ENCODE data around the gene FAM120A. TPM values are rescaled to one million over a fixed set of nuclear protein-coding genes. Genes with fewer than 3 reads are reported as not detected.

Gene FAM120A
- total RNA-seq, 1 experiment from 2014 or later: 99.0 TPM

GRCh38 chr9:93552923-93553322 is 101.4 kb downstream of the FAM120A start:
- DNase-seq (ENCODE audit: low read depth): no peak

DNA sequence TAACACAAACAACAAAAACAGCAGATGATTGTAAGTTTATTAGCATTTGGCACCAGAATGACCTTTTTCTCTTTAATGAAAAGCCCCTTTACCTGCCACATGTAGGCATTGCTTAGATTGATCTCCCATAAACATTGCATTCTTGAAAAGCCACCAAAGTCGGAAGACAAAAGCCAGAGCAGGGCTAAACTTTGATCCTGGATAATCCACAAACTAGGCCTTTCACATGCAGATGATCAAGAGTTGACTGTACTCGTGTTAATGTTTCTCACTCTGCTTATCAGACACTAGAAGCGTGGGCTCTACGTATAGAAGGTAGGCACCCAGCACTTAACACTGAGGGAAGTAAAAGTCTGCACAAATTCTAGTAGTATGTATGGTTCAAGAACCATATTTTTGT is 103.9 kb downstream of the FAM120A start:
- no peak for DNase-seq (ENCODE audit: low read depth)

DNA sequence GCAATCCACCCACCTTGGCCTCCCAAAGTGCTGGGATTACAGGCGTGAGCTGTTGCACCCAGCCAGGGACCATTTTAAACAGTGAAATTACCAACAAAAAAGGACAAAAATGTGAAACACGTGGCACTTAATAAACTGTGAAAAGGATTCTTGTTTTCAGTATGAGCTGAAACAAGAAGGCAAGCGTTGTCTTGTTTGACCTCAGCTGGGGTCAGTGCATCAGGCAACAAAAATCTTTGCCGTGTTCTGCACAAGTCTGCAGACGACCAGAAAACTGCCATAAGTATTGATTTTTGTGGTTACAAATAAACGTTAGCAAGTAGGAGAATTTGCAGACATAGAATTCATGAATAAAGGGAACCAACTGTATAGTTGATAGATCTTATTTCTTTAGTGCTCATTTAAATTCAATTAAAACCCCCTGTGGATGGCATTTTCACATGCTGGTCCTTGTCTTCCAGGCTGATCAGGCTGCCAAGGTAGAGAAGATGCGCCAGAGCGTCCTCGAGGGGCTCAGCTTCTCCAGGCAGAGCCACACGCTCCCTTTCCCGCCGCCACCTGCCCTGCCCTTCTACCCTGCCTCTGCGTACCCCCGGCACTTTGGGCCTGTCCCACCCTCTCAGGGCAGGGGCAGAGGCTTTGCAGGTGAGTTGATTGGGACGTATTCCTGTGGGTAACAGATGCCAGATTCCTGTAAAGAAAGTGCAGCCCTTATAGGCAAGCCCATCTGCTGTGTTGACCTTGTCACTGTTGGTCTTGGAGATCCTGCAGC is 106.1 kb downstream of the FAM120A start:
- DNase-seq (ENCODE audit: low read depth): no peak

GRCh38 chr9:93558503-93558902 is 107.0 kb downstream of the FAM120A start:
- DNase-seq (ENCODE audit: low read depth): no peak

- no peak for DNase-seq (ENCODE audit: low read depth)
Measured at GRCh38 chr9:93560991-93561390, 109.5 kb downstream of the FAM120A start.

DNA sequence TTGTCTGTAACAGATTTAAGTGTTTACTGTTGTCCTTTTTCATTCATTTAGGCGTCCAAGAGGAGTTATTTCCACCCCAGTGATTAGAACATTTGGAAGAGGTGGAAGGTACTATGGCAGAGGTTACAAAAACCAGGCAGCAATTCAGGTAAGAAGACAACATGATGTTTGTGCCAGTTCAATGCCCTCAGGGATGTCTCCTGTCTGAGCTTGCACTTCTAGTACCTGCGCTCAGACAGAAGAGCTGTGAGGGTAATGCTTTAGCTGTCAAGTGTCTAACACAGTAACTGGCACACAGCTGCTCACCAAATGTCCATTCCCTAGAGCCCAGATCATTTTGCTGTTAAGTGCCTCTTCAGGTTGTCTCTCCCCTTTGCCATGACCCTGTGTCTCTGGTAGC is 110.7 kb downstream of the FAM120A start:
- no peak for DNase-seq (ENCODE audit: low read depth)

DNA sequence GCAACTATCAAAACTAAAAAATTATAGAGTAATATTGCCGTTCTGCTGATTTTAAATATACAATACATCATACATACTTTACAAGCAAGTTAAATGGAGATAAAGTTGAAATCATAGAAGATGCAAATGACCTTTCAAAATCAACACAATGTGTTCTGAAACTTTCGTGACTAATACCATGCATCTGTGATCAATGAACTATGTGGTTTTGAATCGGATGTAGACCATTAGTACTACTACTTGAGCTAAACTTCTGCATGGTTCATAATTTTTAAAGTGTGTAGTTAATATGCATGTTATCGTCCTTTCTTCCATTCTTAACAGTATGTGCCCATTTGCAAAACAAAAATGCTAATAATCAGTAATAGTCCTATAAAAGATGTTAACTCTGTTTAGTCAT is 113.6 kb downstream of the FAM120A start:
- DNase-seq (ENCODE audit: low read depth): no peak

GRCh38 chr9:93566408-93567270 is 115.2 kb downstream of the FAM120A start:
- peak; percentile 95 for DNase-seq (ENCODE audit: low read depth)

DNA sequence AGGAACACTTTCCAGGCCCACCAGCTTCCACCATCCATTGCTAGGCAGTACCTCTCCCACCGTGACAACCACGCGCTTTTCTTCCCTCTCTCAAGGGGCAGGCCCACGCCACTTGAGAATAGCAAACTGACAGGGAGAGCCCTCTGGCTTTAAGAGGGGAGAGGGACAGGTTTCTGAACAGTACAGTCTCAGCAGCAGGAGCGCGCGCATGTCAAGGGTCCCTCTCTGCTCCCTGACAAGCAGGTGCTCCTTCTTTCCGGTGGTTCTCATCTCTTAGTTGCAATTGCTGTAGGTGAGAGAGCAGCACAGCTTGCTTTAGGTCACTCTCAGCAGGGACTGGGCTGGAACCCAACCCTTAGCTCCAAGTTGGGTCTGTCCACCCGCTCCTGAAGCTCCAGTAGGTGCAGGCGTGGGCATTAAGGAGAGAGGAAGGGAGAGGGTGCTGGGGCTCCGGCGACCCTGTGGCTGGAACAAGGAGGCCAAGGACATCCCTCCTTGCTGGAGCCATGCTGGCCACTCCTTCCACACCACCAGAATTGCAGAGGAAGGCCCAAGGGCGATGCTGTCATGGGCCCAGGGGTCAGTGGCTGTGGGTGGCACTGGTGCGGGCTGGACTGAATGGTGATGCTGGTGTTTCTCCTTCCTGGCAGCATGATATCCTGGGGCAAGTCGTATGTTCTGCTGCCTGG is 115.9 kb downstream of the FAM120A start:
- DNase-seq (ENCODE audit: low read depth): no peak

GRCh38 chr9:93568169-93568568 is 116.7 kb downstream of the FAM120A start:
- no peak for DNase-seq (ENCODE audit: low read depth)

GRCh38 chr9:93569621-93570174 is 118.2 kb downstream of the FAM120A start:
- DNase-seq (ENCODE audit: low read depth): no peak

DNA sequence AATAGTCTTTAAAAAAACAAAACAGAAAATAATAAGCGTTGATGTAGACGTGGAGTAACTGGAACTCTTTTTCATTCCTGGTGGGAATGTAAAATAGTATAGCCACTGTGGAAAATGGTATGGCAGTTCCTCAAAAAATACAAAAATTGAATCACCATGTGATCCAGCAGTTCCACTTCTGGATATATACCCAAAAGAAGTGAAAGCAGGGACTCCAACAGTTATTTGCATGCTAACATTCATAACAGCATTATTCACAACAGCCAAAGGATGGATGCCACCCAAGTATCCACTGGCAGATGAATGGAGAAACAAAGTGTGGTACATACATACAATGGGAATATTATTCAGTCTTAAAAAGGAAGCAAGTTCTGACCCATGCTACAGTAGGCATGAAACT is 120.7 kb downstream of the FAM120A start:
- DNase-seq (ENCODE audit: low read depth): no peak

- DNase-seq (ENCODE audit: low read depth): no peak
Measured at GRCh38 chr9:93572636-93573515, 121.4 kb downstream of the FAM120A start.

- DNase-seq (ENCODE audit: low read depth): no peak
Measured at GRCh38 chr9:93573516-93573828, 122.0 kb downstream of the FAM120A start.

DNA sequence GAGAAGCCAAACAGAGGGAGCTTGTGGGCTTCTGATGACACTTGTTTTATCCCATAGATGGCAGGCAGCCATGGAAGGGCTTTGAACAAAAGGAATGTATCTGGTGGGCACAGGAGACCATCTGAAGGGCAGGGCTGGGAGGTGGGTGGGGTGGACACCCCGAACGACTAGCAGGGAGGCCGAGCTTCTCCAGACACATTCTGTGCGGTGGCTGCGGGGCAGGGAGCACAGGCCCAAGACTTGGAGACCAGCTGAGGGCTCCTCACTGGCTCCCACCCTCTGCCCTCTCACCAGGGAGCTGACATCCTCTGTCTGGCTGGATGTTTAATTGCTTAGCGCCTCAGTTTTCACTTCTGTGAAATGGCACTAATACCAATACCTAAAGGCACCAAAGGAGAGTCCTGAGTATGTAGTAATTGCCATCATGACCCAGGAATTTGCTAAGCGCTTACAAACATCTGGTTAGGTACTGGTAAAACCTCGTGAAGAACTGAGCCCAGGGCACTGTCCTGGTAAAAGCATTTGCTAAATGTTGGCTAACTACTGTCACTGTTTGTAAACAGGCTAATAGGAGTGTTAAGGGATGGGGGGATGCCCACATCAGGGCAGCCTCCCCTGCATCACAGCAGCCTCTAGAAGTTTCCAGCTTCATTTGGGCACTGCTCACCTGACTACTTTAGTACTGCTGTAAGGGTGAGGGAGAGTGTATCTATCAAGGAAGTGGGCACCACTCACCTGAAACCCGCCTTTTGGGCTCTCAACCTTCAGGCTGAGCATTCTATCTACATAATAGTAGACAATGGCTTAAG is 122.8 kb downstream of the FAM120A start:
- DNase-seq (ENCODE audit: low read depth): no peak

DNA sequence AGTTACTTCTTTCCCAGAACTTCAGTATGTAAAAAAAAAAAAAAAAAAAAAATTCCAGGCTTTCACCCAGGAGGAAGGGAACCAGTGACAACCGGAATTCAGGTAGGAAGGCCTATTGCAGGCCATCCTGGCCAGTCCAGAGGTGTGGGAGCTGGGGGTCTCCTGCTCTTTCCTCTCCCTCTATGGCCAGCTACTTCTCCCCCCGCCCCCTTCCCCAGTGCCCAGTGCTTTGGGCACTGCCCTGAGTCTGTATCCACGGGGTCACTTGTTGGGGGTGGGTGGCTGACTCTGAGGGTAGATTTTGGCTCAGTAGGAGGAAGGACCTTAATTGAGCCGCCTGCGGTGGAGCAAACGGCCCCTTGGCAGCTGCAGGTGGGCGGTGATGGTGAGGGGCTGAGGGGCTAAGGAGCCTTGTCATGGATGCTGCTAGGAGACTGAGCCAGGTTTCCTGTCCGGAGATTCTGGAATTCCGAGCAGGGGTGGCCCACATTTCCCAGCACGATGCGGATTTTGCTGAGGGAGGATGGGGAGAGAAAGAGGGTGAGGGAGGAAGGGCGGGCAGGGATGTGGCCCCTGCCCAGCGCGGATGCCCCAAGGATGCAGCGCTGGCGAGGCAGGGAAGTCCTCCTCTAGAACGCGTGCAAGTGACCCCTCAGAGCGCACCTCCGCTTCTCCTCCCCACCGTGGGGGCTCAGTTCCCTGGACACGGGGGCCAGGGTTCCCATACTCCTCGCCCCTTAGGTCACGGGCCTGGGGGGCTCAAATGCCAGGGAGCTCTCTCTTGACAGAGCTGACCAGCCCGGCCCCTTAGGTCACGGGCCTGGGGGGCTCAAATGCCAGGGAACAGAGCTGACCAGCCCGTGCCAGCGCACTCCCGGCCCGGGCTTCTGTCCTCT is 123.7 kb downstream of the FAM120A start:
- no peak for DNase-seq (ENCODE audit: low read depth)

GRCh38 chr9:93575796-93576257 is 124.3 kb downstream of the FAM120A start:
- peak; percentile 36 for DNase-seq (ENCODE audit: low read depth)

DNA sequence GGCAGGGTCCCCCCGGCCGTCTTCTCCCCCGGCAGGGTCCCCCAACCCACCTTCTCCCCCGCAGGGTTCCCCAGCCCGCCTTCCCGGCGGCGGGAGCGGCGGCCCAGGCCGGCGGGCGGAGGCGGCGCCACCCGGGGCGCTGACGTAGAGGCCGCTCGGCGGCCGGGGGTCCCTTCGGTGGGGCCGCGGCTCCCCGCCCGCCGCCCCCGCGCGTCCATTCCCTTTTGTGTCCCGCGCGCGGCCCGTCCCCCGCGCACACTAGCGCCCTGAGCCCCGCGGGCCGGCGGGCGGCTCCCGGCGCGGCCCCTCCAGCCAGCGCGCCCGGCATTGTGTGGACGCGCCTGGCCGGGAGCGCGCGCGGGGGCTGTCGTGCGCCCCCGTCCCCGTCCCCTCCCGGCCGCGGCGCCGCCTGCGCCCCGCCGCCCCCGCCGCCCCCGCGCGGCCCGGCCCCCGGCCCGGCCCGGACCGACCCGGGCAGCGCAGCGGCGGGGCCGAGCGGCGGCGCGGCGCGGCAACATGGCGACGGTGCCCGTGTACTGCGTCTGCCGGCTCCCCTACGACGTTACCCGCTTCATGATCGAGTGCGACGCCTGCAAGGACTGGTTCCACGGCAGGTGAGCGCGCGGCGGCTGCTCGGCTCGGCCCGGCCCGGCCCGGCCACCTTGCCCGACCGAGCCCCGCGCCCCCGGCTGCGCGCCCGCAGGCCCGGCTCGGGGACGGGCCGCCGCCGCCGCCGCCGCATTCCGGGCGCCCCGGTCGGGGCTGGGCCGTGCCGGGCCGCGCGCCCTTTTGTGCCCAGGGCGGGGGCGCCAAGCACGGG is 125.0 kb downstream of the FAM120A start, which contains the start of gene PHF2:
TSS of gene PHF2 (plus strand) at position 327 of the 820 bp plus-strand sequence. CDS start at position 517, 190 bp downstream.
- no peak for DNase-seq (ENCODE audit: low read depth)
